Endodermal cell (in vitro differentiated cells): Measurements from ENCODE around the gene SPDYE4. TPM values are rescaled to one million over a fixed set of nuclear protein-coding genes. Genes with fewer than 3 reads are reported as not detected.

ENCODE experiments used
- DNase-seq: peaks from one replicate; pipeline ENCODE4 v3.0.0-alpha.2; 2017
- H3K27ac ChIP-seq: 2 replicates; pipeline ENCODE4 v1.5.1; 2013; ENCODE audit warnings: mild to moderate bottlenecking, low read depth, low read length, moderate library complexity
- H3K27me3 ChIP-seq: 2 replicates; pipeline ENCODE4 v1.6.1; 2013; ENCODE audit warnings: mild to moderate bottlenecking, low read length, moderate library complexity; ENCODE audit not compliant: insufficient read depth, control insufficient read depth, poor library complexity, severe bottlenecking
- H3K36me3 ChIP-seq: 2 replicates; pipeline ENCODE4 v1.7.0; 2013; ENCODE audit warnings: mild to moderate bottlenecking, low read length, moderate library complexity; ENCODE audit not compliant: control insufficient read depth, insufficient read depth
- H3K4me1 ChIP-seq: one replicate; pipeline ENCODE4 v1.7.0; 2013; ENCODE audit warnings: low read length; ENCODE audit not compliant: control insufficient read depth, insufficient read depth
- H3K4me3 ChIP-seq: 2 replicates; pipeline ENCODE4 v1.5.1; 2013; ENCODE audit warnings: mild to moderate bottlenecking, low read length, moderate library complexity
- H3K9ac ChIP-seq: 2 replicates; pipeline ENCODE4 v1.6.1; 2013; ENCODE audit warnings: mild to moderate bottlenecking, low read length, moderate library complexity; ENCODE audit not compliant: poor library complexity, severe bottlenecking; ENCODE audit errors: extremely low read depth
- H3K9me3 ChIP-seq: 2 replicates; pipeline ENCODE4 v1.6.1; 2013; ENCODE audit warnings: mild to moderate bottlenecking, low read length, moderate library complexity; ENCODE audit not compliant: control insufficient read depth
- H3K27ac Mint-ChIP-seq: 2 replicates; pipeline ENCODE4 v1.8.0; 2020; ENCODE audit warnings: mixed read lengths
- H3K27me3 Mint-ChIP-seq: 2 replicates; pipeline ENCODE4 v1.8.0; 2021; ENCODE audit warnings: mild to moderate bottlenecking, mixed read lengths; ENCODE audit not compliant: insufficient read depth
- H3K36me3 Mint-ChIP-seq: 2 replicates; pipeline ENCODE4 v1.8.0; 2020; ENCODE audit warnings: low read depth, mixed read lengths
- H3K4me1 Mint-ChIP-seq: 2 replicates; pipeline ENCODE4 v1.8.0; 2020; ENCODE audit warnings: mixed read lengths
- H3K4me3 Mint-ChIP-seq: 2 replicates; pipeline ENCODE4 v1.8.0; 2020; ENCODE audit warnings: mild to moderate bottlenecking, moderate library complexity, mixed read lengths
- H3K9me3 Mint-ChIP-seq: 2 replicates; pipeline ENCODE4 v1.8.0; 2020; ENCODE audit warnings: mild to moderate bottlenecking, mixed read lengths
- CTCF ChIP-seq: fragments of 200-600 bp; sonication (generic); conservative IDR thresholded peaks from 2 replicates; pipeline ENCODE4 v1.5.0; 2021; ENCODE audit warnings: antibody characterized with exemption, mild to moderate bottlenecking
- WGBS, 2 experiments: methylation state at CpG; one replicate each; pipeline versions ENCODE4 v1.1.5 to v1.1.7; 2013; ENCODE audit warnings: missing lambda C conversion rate in 2 of 2, mixed read lengths in 1 of 2; ENCODE audit not compliant: insufficient coverage in 1 of 2, insufficient read length in 1 of 2; 5-methylcytosine and 5-hydroxymethylcytosine counted together
- total RNA-seq, 2 donors: library from RNA; stranded (reverse); fragmentation: NEBNext Ultra II Directional in 1 of 2; extraction: Animal tissue kit (Norgen Biotek cat#: 25700) in 1 of 2; gene quantifications; 2 replicates in 1 of 2; 3 replicates in 1 of 2; pipeline ENCODE4 v1.2.1, GENCODE V29; 2021

SPDYE4 gene
- total RNA-seq, 2 donors from 2014 or later: not detected

GRCh38 chr17:8789743-8790142 is 31.4 kb upstream of the SPDYE4 start:
- Histone ChIP-seq H3K9me3 (peaks cover 16% of the 10 kb centered on the region), H3K9ac (no peak overlapping the region), H3K27ac (no peak overlapping the region), H3K27me3 (peaks cover 10% of the 10 kb centered on the region), H3K36me3 (no peaks in the 10 kb centered on the region), H3K4me3 (no peak overlapping the region), H3K4me1 (peaks cover 14% of the 10 kb centered on the region)
- H3K36me3 Mint-ChIP-seq: peaks cover 5% of the 10 kb centered on the region
- H3K4me3 Mint-ChIP-seq: no peak overlapping the region
- peaks cover 18% of the 10 kb centered on the region for H3K4me1 Mint-ChIP-seq
- no peak overlapping the region for H3K27ac Mint-ChIP-seq
- WGBS, 2 experiments: 68 to 73% methylated on average over 9 to 10 of the region's 10 CpGs
- no peak for TF ChIP-seq CTCF
- H3K27me3 Mint-ChIP-seq: peaks cover 9% of the 10 kb centered on the region
- DNase-seq: peak; percentile 86
- peaks cover 17% of the 10 kb centered on the region for H3K9me3 Mint-ChIP-seq

GRCh38 chr17:8788998-8789397 is 30.7 kb upstream of the SPDYE4 start:
- DNase-seq: no peak
- Mint-ChIP-seq H3K36me3 (peaks cover 5% of the 10 kb centered on the region), H3K9me3 (peaks cover 17% of the 10 kb centered on the region), H3K4me3 (no peak overlapping the region), H3K27ac (no peak overlapping the region), H3K27me3 (peaks cover 9% of the 10 kb centered on the region), H3K4me1 (peaks cover 18% of the 10 kb centered on the region)
- 85 to 100% methylated on average over 2 of the region's 2 CpGs for WGBS, 2 experiments
- Histone ChIP-seq H3K4me1 (peaks cover 14% of the 10 kb centered on the region), H3K27ac (no peak overlapping the region), H3K9ac (no peak overlapping the region), H3K4me3 (no peak overlapping the region), H3K36me3 (no peaks in the 10 kb centered on the region), H3K9me3 (peaks cover 16% of the 10 kb centered on the region), H3K27me3 (peaks cover 10% of the 10 kb centered on the region)
- TF ChIP-seq CTCF: no peak

GRCh38 chr17:8785547-8786413 is 27.4 kb upstream of the SPDYE4 start:
- H3K27me3 ChIP-seq: peaks cover 10% of the 10 kb centered on the region
- peaks cover 5% of the 10 kb centered on the region for H3K9me3 Mint-ChIP-seq
- H3K4me1 ChIP-seq: peaks cover 14% of the 10 kb centered on the region
- no peaks in the 10 kb centered on the region for H3K36me3 Mint-ChIP-seq
- no peak overlapping the region for H3K9ac ChIP-seq
- H3K36me3 ChIP-seq: no peaks in the 10 kb centered on the region
- 38 to 40% methylated on average over 14 to 19 of the region's 19 CpGs for WGBS, 2 experiments
- no peak overlapping the region for H3K27ac ChIP-seq
- no peak overlapping the region for H3K27ac Mint-ChIP-seq
- no peak overlapping the region for H3K4me3 Mint-ChIP-seq
- peak; percentile 99 for DNase-seq
- peaks cover 9% of the 10 kb centered on the region for H3K27me3 Mint-ChIP-seq
- H3K9me3 ChIP-seq: no peaks in the 10 kb centered on the region
- H3K4me1 Mint-ChIP-seq: peaks cover 27% of the 10 kb centered on the region
- peak; percentile 92 for TF ChIP-seq CTCF
- no peak overlapping the region for H3K4me3 ChIP-seq
